ENCODE results near the gene BLMH. TPM values are rescaled to one million over a fixed set of nuclear protein-coding genes. Genes with fewer than 3 reads are reported as not detected.

The BLMH gene
- total RNA-seq, 1 donor from 2014 or later: 36.2 TPM

DNA sequence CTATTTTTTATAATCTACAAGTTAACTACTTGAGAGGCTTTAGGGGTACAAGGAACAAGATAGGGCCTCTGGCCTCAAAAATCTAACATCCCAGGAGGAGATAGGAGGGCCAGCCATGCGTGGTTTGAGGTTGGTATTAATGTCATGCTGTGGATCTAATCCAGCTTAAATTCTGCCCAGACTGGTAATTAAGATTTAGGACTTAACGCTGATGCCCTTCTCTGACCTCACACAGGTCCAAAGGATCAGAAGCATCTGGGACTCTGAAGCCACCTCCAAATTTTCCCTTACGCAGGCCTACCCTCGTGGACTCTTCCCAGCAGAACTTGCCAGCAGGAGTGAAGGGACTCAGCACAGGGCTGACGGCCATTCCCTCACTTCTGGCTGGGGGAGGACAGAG is 71.3 kb downstream of the BLMH start:
- no peak for FAIRE-seq
- H4K20me1 ChIP-seq (ENCODE audit: insufficient read depth, low read length): no peaks in the 10 kb centered on the region
- Mint-ChIP-seq H3K36me3 (ENCODE audit: low read depth, unreplicated experiment) (no peaks in the 10 kb centered on the region), H3K9me3 (ENCODE audit: unreplicated experiment) (peaks cover 2% of the 10 kb centered on the region), H3K4me1 (ENCODE audit: low read depth, unreplicated experiment) (peaks cover 5% of the 10 kb centered on the region), H3K27me3 (ENCODE audit: low read depth, unreplicated experiment) (peaks cover 47% of the 10 kb centered on the region), H3K4me3 (ENCODE audit: unreplicated experiment) (no peak overlapping the region), H3K27ac (ENCODE audit: unreplicated experiment) (no peak overlapping the region)
- no peak overlapping the region for H3K9ac ChIP-seq (ENCODE audit: low read length)
- no peak overlapping the region for H3K4me3 ChIP-seq (ENCODE audit: insufficient read depth, low read depth, low read length)
- H3K36me3 ChIP-seq (ENCODE audit: insufficient read depth, low read length): no peaks in the 10 kb centered on the region
- TF ChIP-seq, protein P1, sequence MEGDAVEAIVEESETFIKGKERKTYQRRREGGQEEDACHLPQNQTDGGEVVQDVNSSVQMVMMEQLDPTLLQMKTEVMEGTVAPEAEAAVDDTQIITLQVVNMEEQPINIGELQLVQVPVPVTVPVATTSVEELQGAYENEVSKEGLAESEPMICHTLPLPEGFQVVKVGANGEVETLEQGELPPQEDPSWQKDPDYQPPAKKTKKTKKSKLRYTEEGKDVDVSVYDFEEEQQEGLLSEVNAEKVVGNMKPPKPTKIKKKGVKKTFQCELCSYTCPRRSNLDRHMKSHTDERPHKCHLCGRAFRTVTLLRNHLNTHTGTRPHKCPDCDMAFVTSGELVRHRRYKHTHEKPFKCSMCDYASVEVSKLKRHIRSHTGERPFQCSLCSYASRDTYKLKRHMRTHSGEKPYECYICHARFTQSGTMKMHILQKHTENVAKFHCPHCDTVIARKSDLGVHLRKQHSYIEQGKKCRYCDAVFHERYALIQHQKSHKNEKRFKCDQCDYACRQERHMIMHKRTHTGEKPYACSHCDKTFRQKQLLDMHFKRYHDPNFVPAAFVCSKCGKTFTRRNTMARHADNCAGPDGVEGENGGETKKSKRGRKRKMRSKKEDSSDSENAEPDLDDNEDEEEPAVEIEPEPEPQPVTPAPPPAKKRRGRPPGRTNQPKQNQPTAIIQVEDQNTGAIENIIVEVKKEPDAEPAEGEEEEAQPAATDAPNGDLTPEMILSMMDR (IDR thresholded peaks at IDR 0.05; ENCODE audit: insufficient read depth, low read depth, low read length): no peak
- TF ChIP-seq EZH2 (IDR thresholded peaks at IDR 0.05; ENCODE audit: insufficient read depth, low read length): no peak
- H3K9me3 ChIP-seq (ENCODE audit: insufficient read depth, low read depth, low read length): no peaks in the 10 kb centered on the region
- no peak overlapping the region for H3K27ac ChIP-seq (ENCODE audit: low read depth, low read length)
- no peak overlapping the region for H3K4me2 ChIP-seq (ENCODE audit: low read length)
- H3K4me1 ChIP-seq (ENCODE audit: insufficient read depth, low read length): no peaks in the 10 kb centered on the region
- no peak for DNase-seq (ENCODE audit: low read depth)
- no peak overlapping the region for H2AFZ ChIP-seq (ENCODE audit: low read depth, low read length)
- H3K79me2 ChIP-seq (ENCODE audit: insufficient read depth, low read length): no peaks in the 10 kb centered on the region
- H3K27me3 ChIP-seq (ENCODE audit: insufficient read depth, low read length): peaks cover 18% of the 10 kb centered on the region

DNA sequence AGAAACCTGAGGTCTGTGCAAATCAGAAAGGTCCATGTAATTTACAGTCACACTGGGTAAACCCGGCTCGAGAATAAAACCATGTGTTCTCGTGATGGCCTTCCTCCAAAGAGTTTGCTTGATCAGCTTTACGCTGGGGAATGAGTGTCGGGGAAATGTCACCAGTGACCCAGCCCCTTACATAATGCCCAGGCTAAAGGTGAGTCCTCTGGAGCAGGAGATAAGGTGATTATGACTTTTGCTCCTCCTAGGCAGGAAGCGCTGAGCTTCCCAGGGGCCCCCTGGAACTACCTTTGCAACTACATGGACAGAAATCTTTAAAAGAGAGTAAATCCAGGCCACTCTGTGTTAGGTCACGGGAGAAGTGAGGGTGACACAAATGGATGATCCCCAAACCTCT is 71.9 kb downstream of the BLMH start:
- FAIRE-seq (no peak), DNase-seq (ENCODE audit: low read depth) (no peak)
- Histone ChIP-seq H3K4me2 (ENCODE audit: low read length) (no peak overlapping the region), H3K9ac (ENCODE audit: low read length) (no peak overlapping the region), H3K4me1 (ENCODE audit: insufficient read depth, low read length) (no peaks in the 10 kb centered on the region), H3K4me3 (ENCODE audit: insufficient read depth, low read depth, low read length) (no peak overlapping the region), H2AFZ (ENCODE audit: low read depth, low read length) (no peak overlapping the region), H3K27me3 (ENCODE audit: insufficient read depth, low read length) (peaks cover 15% of the 10 kb centered on the region), H3K79me2 (ENCODE audit: insufficient read depth, low read length) (no peaks in the 10 kb centered on the region), H3K9me3 (ENCODE audit: insufficient read depth, low read depth, low read length) (no peaks in the 10 kb centered on the region), H3K27ac (ENCODE audit: low read depth, low read length) (no peak overlapping the region), H3K36me3 (ENCODE audit: insufficient read depth, low read length) (no peaks in the 10 kb centered on the region), H4K20me1 (ENCODE audit: insufficient read depth, low read length) (no peaks in the 10 kb centered on the region)
- peaks cover 42% of the 10 kb centered on the region for H3K27me3 Mint-ChIP-seq (ENCODE audit: low read depth, unreplicated experiment)
- H3K27ac Mint-ChIP-seq (ENCODE audit: unreplicated experiment): no peak overlapping the region
- no peak overlapping the region for H3K4me3 Mint-ChIP-seq (ENCODE audit: unreplicated experiment)
- H3K36me3 Mint-ChIP-seq (ENCODE audit: low read depth, unreplicated experiment): no peaks in the 10 kb centered on the region
- peaks cover 2% of the 10 kb centered on the region for H3K9me3 Mint-ChIP-seq (ENCODE audit: unreplicated experiment)
- TF ChIP-seq EZH2 (IDR thresholded peaks at IDR 0.05; ENCODE audit: insufficient read depth, low read length): no peak
- TF ChIP-seq, protein P1 (IDR thresholded peaks at IDR 0.05; ENCODE audit: insufficient read depth, low read depth, low read length): no peak
- peaks cover 2% of the 10 kb centered on the region for H3K4me1 Mint-ChIP-seq (ENCODE audit: low read depth, unreplicated experiment)

DNA sequence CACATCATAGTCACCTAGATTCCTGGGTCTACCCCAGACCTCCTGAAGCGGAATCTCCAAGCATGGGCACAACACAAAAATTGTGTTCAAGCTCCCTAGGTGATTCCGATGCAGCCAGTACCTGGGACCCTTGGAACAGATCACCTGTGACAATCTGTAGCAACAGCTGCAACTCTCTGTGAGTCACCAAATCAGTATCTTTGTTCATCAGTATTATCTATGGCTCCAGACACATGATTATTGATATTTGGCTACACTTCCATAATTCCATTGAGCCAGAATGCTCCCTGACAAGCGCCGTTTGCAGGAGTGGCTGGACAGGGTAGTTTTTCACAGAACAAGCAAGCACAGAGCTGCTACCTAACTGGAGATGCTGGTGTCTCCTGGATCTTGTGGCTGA is 72.4 kb downstream of the BLMH start:
- Histone ChIP-seq H3K4me2 (ENCODE audit: low read length) (no peak overlapping the region), H4K20me1 (ENCODE audit: insufficient read depth, low read length) (no peaks in the 10 kb centered on the region), H3K27me3 (ENCODE audit: insufficient read depth, low read length) (peaks cover 15% of the 10 kb centered on the region), H3K9me3 (ENCODE audit: insufficient read depth, low read depth, low read length) (no peaks in the 10 kb centered on the region), H3K4me1 (ENCODE audit: insufficient read depth, low read length) (no peaks in the 10 kb centered on the region), H3K79me2 (ENCODE audit: insufficient read depth, low read length) (no peaks in the 10 kb centered on the region), H2AFZ (ENCODE audit: low read depth, low read length) (no peak overlapping the region), H3K36me3 (ENCODE audit: insufficient read depth, low read length) (no peaks in the 10 kb centered on the region), H3K4me3 (ENCODE audit: insufficient read depth, low read depth, low read length) (no peak overlapping the region), H3K9ac (ENCODE audit: low read length) (no peak overlapping the region), H3K27ac (ENCODE audit: low read depth, low read length) (no peak overlapping the region)
- TF ChIP-seq, protein P1 (IDR thresholded peaks at IDR 0.05; ENCODE audit: insufficient read depth, low read depth, low read length): no peak
- no peak for TF ChIP-seq EZH2 (IDR thresholded peaks at IDR 0.05; ENCODE audit: insufficient read depth, low read length)
- DNase-seq (ENCODE audit: low read depth) (no peak), FAIRE-seq (no peak)
- Mint-ChIP-seq H3K9me3 (ENCODE audit: unreplicated experiment) (peaks cover 2% of the 10 kb centered on the region), H3K4me1 (ENCODE audit: low read depth, unreplicated experiment) (peaks cover 2% of the 10 kb centered on the region), H3K4me3 (ENCODE audit: unreplicated experiment) (no peak overlapping the region), H3K27me3 (ENCODE audit: low read depth, unreplicated experiment) (peaks cover 38% of the 10 kb centered on the region), H3K27ac (ENCODE audit: unreplicated experiment) (no peak overlapping the region), H3K36me3 (ENCODE audit: low read depth, unreplicated experiment) (no peaks in the 10 kb centered on the region)

Measured in astrocyte (in vitro differentiated cells and primary cell).